Measurements from ENCODE around the gene COX8C.

- no peak for TF ChIP-seq EP300 (IDR thresholded peaks at IDR 0.05)
- TF ChIP-seq JUNB (IDR thresholded peaks at IDR 0.05): no peak
- TF ChIP-seq CTCF (IDR thresholded peaks at IDR 0.05): no peak
- no peak for TF ChIP-seq RNF2 (IDR thresholded peaks at IDR 0.05; ENCODE audit: borderline replicate concordance, low read depth)
- TF ChIP-seq POLR2AphosphoS2 (conservative IDR thresholded peaks at IDR 0.05; ENCODE audit: low read length): no peak
- no peak for TF ChIP-seq CHD2 (IDR thresholded peaks at IDR 0.05; ENCODE audit: low read length, partially characterized antibody)
- no peak for TF ChIP-seq REST (IDR thresholded peaks at IDR 0.05)
- TF ChIP-seq MYC (IDR thresholded peaks at IDR 0.05; ENCODE audit: borderline replicate concordance, low read length): no peak
- TF ChIP-seq POLR2A (IDR thresholded peaks at IDR 0.05; ENCODE audit: low read length): no peak
- TF ChIP-seq KDM5A (IDR thresholded peaks at IDR 0.05): no peak
- TF ChIP-seq MAX (IDR thresholded peaks at IDR 0.05): no peak
- no peak for TF ChIP-seq JUN (IDR thresholded peaks at IDR 0.05)
- TF ChIP-seq MAZ (IDR thresholded peaks at IDR 0.05; ENCODE audit: borderline replicate concordance, low read depth, low read length): no peak
Observed at GRCh38 chr14:93329965-93330608, 16.9 kb upstream of the COX8C start.
